Skin of body (tissue), 2 donors: ENCODE results near the gene GALNT16. TPM values are rescaled to one million over a fixed set of nuclear protein-coding genes. Genes with fewer than 3 reads are reported as not detected.

ENCODE experiments used
- DNase-seq: peaks from one replicate; lab custom pipeline; 2025; lab: John Stamatoyannopoulos, UW
- total RNA-seq: library from RNA; depleted of rRNA; stranded (reverse); fragments of >200 nt; gene quantifications from one replicate; pipeline ENCODE4 v1.2.3, GENCODE V29; 2014

GALNT16 gene
- total RNA-seq, 1 donor from 2014 or later: 18.1 TPM

GRCh38 chr14:69401841-69402240 lies 141.9 kb downstream of the GALNT16 start:
- no peak for DNase-seq

GRCh38 chr14:69404478-69404877 lies 144.5 kb downstream of the GALNT16 start:
- no peak for DNase-seq

DNA sequence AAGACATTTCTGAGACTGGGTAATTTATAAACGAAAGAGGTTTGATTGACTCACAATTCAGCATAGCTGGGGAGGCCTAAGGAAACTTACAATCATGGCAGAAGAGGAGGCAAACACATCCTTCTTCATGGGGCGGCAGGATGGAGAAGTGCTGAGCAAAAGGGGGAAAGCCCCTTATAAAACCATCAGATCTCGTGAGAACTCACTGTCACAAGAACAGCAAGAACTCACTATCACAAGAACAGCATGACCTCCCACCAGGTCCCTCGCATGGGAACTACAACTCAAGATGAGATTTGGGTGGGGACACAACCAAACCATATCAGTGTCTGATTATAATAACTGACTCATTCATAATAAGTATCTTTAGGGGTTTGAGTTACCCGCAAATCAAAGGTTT lies 144.9 kb downstream of the GALNT16 start:
- DNase-seq: no peak

GRCh38 chr14:69405762-69406161 lies 145.8 kb downstream of the GALNT16 start:
- no peak for DNase-seq

Other genes starting within 250 kb of the GALNT16 start
- gene DCAF5, start 107.0 kb upstream of the GALNT16 start, total RNA-seq: 24.8 TPM
- gene EXD2, start 68.7 kb upstream of the GALNT16 start, total RNA-seq: 15.7 TPM
- 158 TPM for gene ERH, start 138.1 kb downstream of the GALNT16 start, total RNA-seq
- 70.9 TPM for gene SLC39A9, start 138.5 kb downstream of the GALNT16 start, total RNA-seq
- gene PLEKHD1, start 224.6 kb downstream of the GALNT16 start, total RNA-seq: 0.20 TPM